ENCODE measurements around the gene KCNE1. TPM values are rescaled to one million over a fixed set of nuclear protein-coding genes. Genes with fewer than 3 reads are reported as not detected.

KCNE1 gene
- total and polyA plus RNA-seq, 2 experiments from 2014 or later, result 0.48 to 1.1 TPM

DNA sequence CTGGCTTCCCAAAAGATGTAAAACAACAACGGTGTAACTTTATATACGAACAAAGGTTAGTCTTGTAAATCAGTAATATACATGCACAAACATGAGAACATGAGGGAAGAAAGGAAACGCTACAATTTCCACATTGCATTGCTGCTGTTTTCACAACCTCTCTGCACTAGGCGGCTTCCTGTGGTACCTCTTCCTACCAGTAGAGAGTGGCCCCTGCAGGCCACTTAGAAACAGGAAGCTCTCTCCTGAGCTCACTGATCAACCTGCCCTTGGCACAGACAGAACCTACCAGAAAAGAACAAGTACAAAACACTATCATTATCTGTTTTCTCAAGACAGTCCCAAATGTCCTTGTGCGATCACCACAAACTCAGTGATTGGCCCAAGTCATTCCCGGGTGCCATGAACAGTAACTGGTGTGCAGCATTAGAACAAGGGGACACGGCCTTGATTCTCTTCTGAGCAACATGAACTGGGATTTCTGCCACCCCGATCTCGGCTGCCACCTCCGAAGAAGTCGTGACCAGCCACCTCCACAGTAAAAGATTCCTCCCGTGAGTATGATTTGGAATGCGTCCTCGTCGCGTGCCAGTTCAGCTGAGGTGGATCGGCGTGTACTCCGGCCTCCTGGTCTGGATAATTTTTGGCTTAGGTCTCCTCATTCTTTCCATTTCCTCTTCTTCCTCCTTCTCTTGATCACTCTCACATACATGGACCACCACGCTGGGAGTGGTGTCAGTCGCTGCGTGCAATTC, 5.7 kb upstream of the KCNE1 start:
- TF ChIP-seq EZH2 (IDR thresholded peaks at IDR 0.05; ENCODE audit: borderline replicate concordance), result no peak
- TF ChIP-seq, protein P1, sequence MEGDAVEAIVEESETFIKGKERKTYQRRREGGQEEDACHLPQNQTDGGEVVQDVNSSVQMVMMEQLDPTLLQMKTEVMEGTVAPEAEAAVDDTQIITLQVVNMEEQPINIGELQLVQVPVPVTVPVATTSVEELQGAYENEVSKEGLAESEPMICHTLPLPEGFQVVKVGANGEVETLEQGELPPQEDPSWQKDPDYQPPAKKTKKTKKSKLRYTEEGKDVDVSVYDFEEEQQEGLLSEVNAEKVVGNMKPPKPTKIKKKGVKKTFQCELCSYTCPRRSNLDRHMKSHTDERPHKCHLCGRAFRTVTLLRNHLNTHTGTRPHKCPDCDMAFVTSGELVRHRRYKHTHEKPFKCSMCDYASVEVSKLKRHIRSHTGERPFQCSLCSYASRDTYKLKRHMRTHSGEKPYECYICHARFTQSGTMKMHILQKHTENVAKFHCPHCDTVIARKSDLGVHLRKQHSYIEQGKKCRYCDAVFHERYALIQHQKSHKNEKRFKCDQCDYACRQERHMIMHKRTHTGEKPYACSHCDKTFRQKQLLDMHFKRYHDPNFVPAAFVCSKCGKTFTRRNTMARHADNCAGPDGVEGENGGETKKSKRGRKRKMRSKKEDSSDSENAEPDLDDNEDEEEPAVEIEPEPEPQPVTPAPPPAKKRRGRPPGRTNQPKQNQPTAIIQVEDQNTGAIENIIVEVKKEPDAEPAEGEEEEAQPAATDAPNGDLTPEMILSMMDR (IDR thresholded peaks at IDR 0.05; ENCODE audit: poor library complexity), result peak; percentile 13
- WGBS (ENCODE audit: low lambda C conversion rate, missing lambda C conversion rate), result 91% methylated on average over 22 of the region's 22 CpGs
- H4K20me1 ChIP-seq (ENCODE audit: insufficient read depth, poor library complexity, severe bottlenecking), result no peaks in the 10 kb centered on the region
- no peaks in the 10 kb centered on the region for H3K9me3 ChIP-seq (ENCODE audit: low read depth)
- no peak overlapping the region for H3K27ac ChIP-seq
- no peaks in the 10 kb centered on the region for H3K27me3 ChIP-seq
- no peaks in the 10 kb centered on the region for H3K36me3 ChIP-seq (replicated peaks; ENCODE audit: insufficient read depth, low read depth)
- H3K9me2 ChIP-seq (replicated peaks; ENCODE audit: insufficient read depth), result no peaks in the 10 kb centered on the region
- no peak overlapping the region for H3K4me3 ChIP-seq
- H3K79me2 ChIP-seq, result no peaks in the 10 kb centered on the region
- H2AFZ ChIP-seq, result no peak overlapping the region
- no peak overlapping the region for H3K4me2 ChIP-seq
- peaks cover 5% of the 10 kb centered on the region for H3K4me1 ChIP-seq (ENCODE audit: insufficient read depth)
- no peak for DNase-seq (ENCODE audit: low spot score)

DNA sequence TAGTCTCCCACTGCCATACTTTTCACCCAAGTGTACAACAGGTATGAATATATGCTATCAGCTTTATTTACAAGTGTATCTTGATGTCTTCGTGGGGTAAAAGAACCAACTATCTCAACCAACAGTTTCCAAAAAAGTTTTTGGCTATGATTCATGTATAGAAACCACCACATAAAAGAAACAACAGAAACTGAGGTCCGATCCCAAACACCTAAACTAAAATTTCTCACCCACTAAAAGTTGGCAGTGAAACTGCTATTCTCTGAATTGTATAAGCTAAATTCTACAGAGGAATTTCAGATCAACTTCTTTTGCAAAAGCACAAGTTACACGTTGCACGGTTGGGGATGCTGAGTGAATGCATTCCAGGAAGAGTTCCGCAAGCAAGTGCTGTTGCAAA, 5.0 kb upstream of the KCNE1 start:
- WGBS (ENCODE audit: low lambda C conversion rate, missing lambda C conversion rate), result 81% methylated on average over 5 of the region's 5 CpGs
- no peak overlapping the region for H2AFZ ChIP-seq
- H3K9me2 ChIP-seq (replicated peaks; ENCODE audit: insufficient read depth), result no peaks in the 10 kb centered on the region
- TF ChIP-seq, protein P1 (IDR thresholded peaks at IDR 0.05; ENCODE audit: poor library complexity), result no peak
- TF ChIP-seq EZH2phosphoT487 (IDR thresholded peaks at IDR 0.05; ENCODE audit: low read depth, severe bottlenecking, unreplicated experiment) (no peak), EZH2 (IDR thresholded peaks at IDR 0.05; ENCODE audit: borderline replicate concordance) (no peak)
- no peak overlapping the region for H3K4me2 ChIP-seq
- no peak for DNase-seq (ENCODE audit: low spot score)
- H3K27ac ChIP-seq, result no peak overlapping the region
- H3K9me3 ChIP-seq (ENCODE audit: low read depth), result no peaks in the 10 kb centered on the region
- H3K4me3 ChIP-seq, result no peak overlapping the region
- peaks cover 3% of the 10 kb centered on the region for H3K4me1 ChIP-seq (ENCODE audit: insufficient read depth)
- H3K27me3 ChIP-seq, result no peaks in the 10 kb centered on the region
- no peaks in the 10 kb centered on the region for H3K79me2 ChIP-seq
- no peaks in the 10 kb centered on the region for H4K20me1 ChIP-seq (ENCODE audit: insufficient read depth, poor library complexity, severe bottlenecking)
- H3K36me3 ChIP-seq (replicated peaks; ENCODE audit: insufficient read depth, low read depth), result no peaks in the 10 kb centered on the region

DNA sequence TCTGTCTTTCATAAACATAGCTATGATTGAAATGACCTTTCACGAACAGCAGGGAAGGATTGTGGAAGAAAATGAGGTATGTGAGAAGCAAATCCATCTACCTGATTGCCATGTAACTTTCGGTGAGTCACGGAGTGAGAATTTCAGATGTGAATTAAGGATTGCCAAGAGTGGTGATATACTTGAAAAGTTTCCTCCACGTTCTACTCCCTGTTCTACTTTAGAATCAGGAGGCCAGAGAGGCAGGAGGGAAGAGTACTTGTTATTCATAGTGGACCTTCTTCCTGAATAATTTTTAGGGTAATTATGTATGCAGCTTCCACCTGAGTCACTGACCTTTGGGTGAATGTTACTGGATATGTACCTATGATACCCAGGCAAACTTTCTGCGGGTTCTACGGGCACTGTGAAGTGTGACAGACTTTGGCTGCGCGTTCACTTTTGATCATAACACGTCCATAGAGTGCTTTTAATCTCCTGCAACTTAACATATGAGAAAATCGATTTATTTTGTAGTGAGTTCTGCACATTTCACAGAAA, 2.6 kb upstream of the KCNE1 start:
- H3K36me3 ChIP-seq (replicated peaks; ENCODE audit: insufficient read depth, low read depth), result no peaks in the 10 kb centered on the region
- DNase-seq (ENCODE audit: low spot score), result no peak
- no peaks in the 10 kb centered on the region for H3K9me3 ChIP-seq (ENCODE audit: low read depth)

More for the DNA sequence above, 2.6 kb upstream of the KCNE1 start:
- 92% methylated on average over 10 of the region's 10 CpGs for WGBS (ENCODE audit: low lambda C conversion rate, missing lambda C conversion rate)
- no peaks in the 10 kb centered on the region for H3K27me3 ChIP-seq
- H3K4me3 ChIP-seq, result no peak overlapping the region
- no peaks in the 10 kb centered on the region for H3K79me2 ChIP-seq
- no peak overlapping the region for H3K27ac ChIP-seq
- no peak overlapping the region for H2AFZ ChIP-seq
- no peaks in the 10 kb centered on the region for H4K20me1 ChIP-seq (ENCODE audit: insufficient read depth, poor library complexity, severe bottlenecking)
- H3K4me1 ChIP-seq (ENCODE audit: insufficient read depth), result peaks cover 4% of the 10 kb centered on the region
- no peaks in the 10 kb centered on the region for H3K9me2 ChIP-seq (replicated peaks; ENCODE audit: insufficient read depth)
- no peak overlapping the region for H3K4me2 ChIP-seq
- TF ChIP-seq EZH2 (IDR thresholded peaks at IDR 0.05; ENCODE audit: borderline replicate concordance) (no peak), EZH2phosphoT487 (IDR thresholded peaks at IDR 0.05; ENCODE audit: low read depth, severe bottlenecking, unreplicated experiment) (no peak)
- TF ChIP-seq, protein P1 (IDR thresholded peaks at IDR 0.05; ENCODE audit: poor library complexity), result no peak

Data from hepatocyte (in vitro differentiated cells).